Sigmoid colon (tissue), 7 donors: Measurements from ENCODE around the gene LASP1. TPM values are rescaled to one million over a fixed set of nuclear protein-coding genes. Genes with fewer than 3 reads are reported as not detected.

ENCODE experiments used
- DNase-seq: peaks from one replicate; pipeline ENCODE4 v3.0.0-alpha.2; 2019
- H3K27ac ChIP-seq, 4 donors: fragments of 200-600 bp; sonication (generic); one replicate each; pipeline ENCODE4 v1.5.1; 2016 to 2019; ENCODE audit warnings: mild to moderate bottlenecking in 1 of 4
- H3K27me3 ChIP-seq, 3 donors: fragments of 200-600 bp; sonication (generic); one replicate each; pipeline ENCODE4 v1.5.1; 2019; ENCODE audit warnings: mild to moderate bottlenecking in 1 of 3
- H3K36me3 ChIP-seq, 4 donors: fragments of 200-600 bp; sonication (generic); one replicate each; pipeline ENCODE4 v1.5.1; 2016 to 2019
- H3K4me1 ChIP-seq, 4 donors: fragments of 200-600 bp; sonication (generic); one replicate each; pipeline ENCODE4 v1.5.1; 2017 to 2019
- H3K4me3 ChIP-seq, 4 donors: fragments of 200-600 bp; sonication (generic); one replicate each; pipeline ENCODE4 v1.5.1; 2017 to 2019; ENCODE audit warnings: mild to moderate bottlenecking in 2 of 4, moderate library complexity in 1 of 4
- H3K9me3 ChIP-seq, 4 donors: fragments of 200-600 bp in 3 of 4; sonication (generic) in 3 of 4; one replicate each; pipeline versions ENCODE4 v1.5.1 to v1.6.1; 2013 to 2019
- EP300 ChIP-seq, 4 donors: sonication (generic); formaldehyde crosslinking; IDR thresholded peaks; one replicate each; pipeline ENCODE4 v1.6.1; 2017; ENCODE audit warnings: antibody characterized with exemption in 4 of 4
- POLR2A ChIP-seq, 2 donors: fragments of 450-650 bp; IDR thresholded peaks; one replicate each; pipeline ENCODE4 v1.6.1; 2016; ENCODE audit warnings: antibody characterized with exemption in 2 of 2, mild to moderate bottlenecking in 2 of 2, moderate library complexity in 2 of 2
- POLR2AphosphoS5 ChIP-seq, 4 donors: sonication (generic); formaldehyde crosslinking; IDR thresholded peaks; one replicate each; pipeline ENCODE4 v1.6.1; 2017; ENCODE audit warnings: antibody characterized with exemption in 4 of 4
- WGBS, 2 donors: extraction: QIAGEN DNeasy Blood & Tissue Kit; methylation state at CpG; one replicate each; pipeline ENCODE4 v1.1.7; 2013; 5-methylcytosine and 5-hydroxymethylcytosine counted together
- intact Hi-C: fragments of 100-400 bp; cut with DNase I; formaldehyde crosslinking; loops from one replicate; pipeline ENCODE4 v1.15.1; 2023
- polyA plus RNA-seq, 3 donors: library from polyadenylated mRNA; stranded (reverse); fragments of 200-250 nt; gene quantifications; one replicate each; pipeline ENCODE4 v1.2.3, GENCODE V29; 2013
- total RNA-seq, 4 donors: library from RNA; depleted of rRNA; stranded (reverse); fragments of >200 nt; gene quantifications; one replicate each; pipeline ENCODE4 v1.1.0, GENCODE V29; 2016
- TF ChIP-seq, protein P1 (sequence below), 4 experiments: fragments of 450-650 bp in 3 of 4; fragments of 200-600 bp in 1 of 4; IDR thresholded peaks; one replicate each; pipeline ENCODE4 v1.5.1; 2016 to 2019; ENCODE audit warnings: antibody characterized with exemption in 4 of 4, mild to moderate bottlenecking in 3 of 4, moderate library complexity in 2 of 4
- donor health status: healthy with polysubstance abuse.
- donor health status: Bipolar disorder and iron deficiency.
- donor health status: healthy.

The LASP1 gene
- total and polyA plus RNA-seq, 7 donors: 27.6 to 205 (median 64.8) TPM

DNA sequence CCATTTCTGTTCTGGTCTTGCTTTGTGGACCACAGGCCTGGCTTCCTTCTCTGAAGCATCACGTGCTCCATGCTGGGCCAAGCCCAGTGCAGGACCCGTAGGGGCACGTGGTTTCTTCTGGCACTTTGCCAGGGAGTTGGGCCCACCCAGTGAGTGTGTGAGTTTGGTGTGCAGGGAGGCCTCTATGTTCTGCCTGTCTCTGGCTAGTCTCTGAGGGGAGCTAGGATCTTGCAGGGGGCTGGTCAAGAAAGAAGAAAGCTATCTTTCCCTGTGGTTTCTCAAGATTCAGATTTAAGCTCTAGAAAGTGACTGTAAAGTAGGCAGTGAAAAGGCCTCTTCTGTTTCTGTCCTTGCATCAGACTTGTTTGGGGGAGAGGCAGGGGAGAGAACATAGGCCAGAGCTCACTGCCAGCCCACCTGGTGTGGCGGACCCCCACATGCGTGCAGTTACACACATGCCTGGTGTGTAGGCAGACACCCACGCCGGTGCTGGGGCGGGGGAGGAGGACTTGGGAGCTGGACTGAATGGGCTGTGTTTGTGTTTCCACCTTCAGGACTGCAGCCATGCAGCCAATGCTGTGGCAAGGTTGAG is 11.8 kb downstream of the LASP1 start:
- peak; percentile 92 for DNase-seq
- intact Hi-C loops: no loop called here
- H3K4me1 ChIP-seq: peaks cover 0 to 89% (median 79%) of the 10 kb centered on the region in 4 donors
- TF ChIP-seq POLR2AphosphoS5 (IDR thresholded peaks at IDR 0.05): peak; percentile 61 to 80 (median 70)
- no peak for TF ChIP-seq EP300 (IDR thresholded peaks at IDR 0.05)
- TF ChIP-seq, protein P1, sequence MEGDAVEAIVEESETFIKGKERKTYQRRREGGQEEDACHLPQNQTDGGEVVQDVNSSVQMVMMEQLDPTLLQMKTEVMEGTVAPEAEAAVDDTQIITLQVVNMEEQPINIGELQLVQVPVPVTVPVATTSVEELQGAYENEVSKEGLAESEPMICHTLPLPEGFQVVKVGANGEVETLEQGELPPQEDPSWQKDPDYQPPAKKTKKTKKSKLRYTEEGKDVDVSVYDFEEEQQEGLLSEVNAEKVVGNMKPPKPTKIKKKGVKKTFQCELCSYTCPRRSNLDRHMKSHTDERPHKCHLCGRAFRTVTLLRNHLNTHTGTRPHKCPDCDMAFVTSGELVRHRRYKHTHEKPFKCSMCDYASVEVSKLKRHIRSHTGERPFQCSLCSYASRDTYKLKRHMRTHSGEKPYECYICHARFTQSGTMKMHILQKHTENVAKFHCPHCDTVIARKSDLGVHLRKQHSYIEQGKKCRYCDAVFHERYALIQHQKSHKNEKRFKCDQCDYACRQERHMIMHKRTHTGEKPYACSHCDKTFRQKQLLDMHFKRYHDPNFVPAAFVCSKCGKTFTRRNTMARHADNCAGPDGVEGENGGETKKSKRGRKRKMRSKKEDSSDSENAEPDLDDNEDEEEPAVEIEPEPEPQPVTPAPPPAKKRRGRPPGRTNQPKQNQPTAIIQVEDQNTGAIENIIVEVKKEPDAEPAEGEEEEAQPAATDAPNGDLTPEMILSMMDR (IDR thresholded peaks at IDR 0.05): no peak
- TF ChIP-seq POLR2A (IDR thresholded peaks at IDR 0.05): no peak
- H3K27me3 ChIP-seq: no peaks in the 10 kb centered on the region
- H3K4me3 ChIP-seq: no peak overlapping the region
- no peaks in the 10 kb centered on the region for H3K9me3 ChIP-seq
- H3K27ac ChIP-seq: peak overlapping the region; percentile 59 to 74 (median 70)
- 36 to 47% methylated on average over 8 of the region's 8 CpGs for WGBS, 2 donors
- peaks cover 0 to 16% (median 8%) of the 10 kb centered on the region in 4 donors for H3K36me3 ChIP-seq

DNA sequence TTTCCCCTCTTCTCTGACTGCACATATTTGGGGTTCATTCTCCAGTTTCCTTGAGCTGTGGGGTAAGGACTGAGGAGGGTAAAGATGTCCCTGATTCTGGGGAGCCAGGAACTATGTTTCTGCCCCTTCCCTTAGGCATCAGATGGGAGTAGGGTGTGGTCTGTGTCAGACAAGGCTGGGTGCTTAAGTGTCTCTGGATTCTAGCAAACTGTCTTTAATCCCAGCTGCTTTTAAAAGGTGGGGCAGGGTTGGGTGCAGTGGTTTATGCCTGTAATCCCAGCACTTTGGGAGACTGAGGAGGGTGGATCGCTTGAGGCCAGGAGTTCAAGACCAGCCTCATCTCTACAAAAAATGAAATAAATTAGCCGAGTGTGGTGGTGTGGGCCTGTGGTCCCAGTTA is 13.0 kb downstream of the LASP1 start:
- H3K36me3 ChIP-seq: peaks cover 0 to 24% (median 13%) of the 10 kb centered on the region in 4 donors
- WGBS, 2 donors: 76 to 90% methylated on average over 2 of the region's 2 CpGs
- no peaks in the 10 kb centered on the region for H3K27me3 ChIP-seq
- no peaks in the 10 kb centered on the region for H3K9me3 ChIP-seq
- peak overlapping the region; percentile 50 to 74 (median 66) for H3K27ac ChIP-seq
- DNase-seq: no peak
- H3K4me3 ChIP-seq: no peak overlapping the region
- peaks cover 0 to 87% (median 75%) of the 10 kb centered on the region in 4 donors for H3K4me1 ChIP-seq
- intact Hi-C loops: no loop called here
- TF ChIP-seq POLR2AphosphoS5 (IDR thresholded peaks at IDR 0.05) (no peak), EP300 (IDR thresholded peaks at IDR 0.05) (no peak), POLR2A (IDR thresholded peaks at IDR 0.05) (no peak)
- TF ChIP-seq, protein P1 (IDR thresholded peaks at IDR 0.05): no peak

DNA sequence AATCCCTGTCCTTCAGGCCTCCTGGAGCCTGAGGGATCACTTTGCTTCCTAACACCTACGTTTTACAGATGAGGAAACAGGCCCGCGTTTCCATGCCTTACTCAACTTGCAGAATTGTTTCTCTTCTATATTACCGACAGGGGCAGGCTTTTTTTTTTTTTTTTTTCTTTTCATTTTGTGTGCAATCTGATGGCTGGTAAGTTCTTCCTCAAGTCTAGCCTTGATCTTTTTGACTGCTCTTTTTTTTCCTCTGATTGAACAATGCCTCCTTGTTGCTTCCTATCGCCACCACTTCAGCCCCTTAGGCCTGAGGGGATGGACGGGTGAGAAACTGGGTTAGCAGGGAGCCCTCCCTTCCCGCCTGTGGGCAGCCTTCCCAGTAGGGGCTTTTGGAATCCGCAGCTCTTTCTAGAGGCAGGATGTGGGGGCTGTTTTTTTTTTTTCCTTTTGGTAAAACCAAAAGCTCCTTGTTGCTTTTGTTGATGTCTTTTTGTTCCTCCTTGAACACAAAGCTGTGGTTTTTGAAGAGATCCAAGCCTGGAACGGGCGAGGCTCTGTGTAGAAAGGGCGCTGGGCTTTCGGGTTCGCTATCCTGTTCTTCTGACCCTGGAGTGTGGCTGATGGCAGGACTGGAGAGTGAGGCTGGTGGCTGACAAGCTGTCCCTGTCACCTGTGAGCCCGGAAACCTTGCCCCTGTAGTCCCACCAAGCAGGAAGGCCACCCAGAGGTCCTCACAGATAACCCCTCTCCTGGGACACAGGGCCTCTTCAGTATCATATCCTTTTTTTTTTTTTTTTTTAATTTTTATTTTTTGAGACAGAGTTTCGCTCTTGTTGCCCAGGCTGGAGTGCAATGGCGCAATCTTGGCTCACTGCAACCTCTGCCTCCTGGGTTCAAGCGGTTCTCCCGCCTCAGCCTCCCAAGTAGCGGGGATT is 14.0 kb downstream of the LASP1 start:
- no peaks in the 10 kb centered on the region for H3K27me3 ChIP-seq
- no peak for DNase-seq
- 58 to 73% methylated on average over 19 of the region's 19 CpGs for WGBS, 2 donors
- peaks cover 0 to 22% (median 9%) of the 10 kb centered on the region in 4 donors for H3K36me3 ChIP-seq
- H3K9me3 ChIP-seq: no peaks in the 10 kb centered on the region
- H3K4me1 ChIP-seq: peaks cover 0 to 90% (median 72%) of the 10 kb centered on the region in 4 donors
- no peak overlapping the region for H3K4me3 ChIP-seq
- H3K27ac ChIP-seq: peak overlapping the region; percentile 50 to 74 (median 66)
- intact Hi-C loops: no loop called here
- TF ChIP-seq EP300 (IDR thresholded peaks at IDR 0.05) (no peak), POLR2A (IDR thresholded peaks at IDR 0.05) (no peak), POLR2AphosphoS5 (IDR thresholded peaks at IDR 0.05) (no peak)
- TF ChIP-seq, protein P1 (IDR thresholded peaks at IDR 0.05): no peak

DNA sequence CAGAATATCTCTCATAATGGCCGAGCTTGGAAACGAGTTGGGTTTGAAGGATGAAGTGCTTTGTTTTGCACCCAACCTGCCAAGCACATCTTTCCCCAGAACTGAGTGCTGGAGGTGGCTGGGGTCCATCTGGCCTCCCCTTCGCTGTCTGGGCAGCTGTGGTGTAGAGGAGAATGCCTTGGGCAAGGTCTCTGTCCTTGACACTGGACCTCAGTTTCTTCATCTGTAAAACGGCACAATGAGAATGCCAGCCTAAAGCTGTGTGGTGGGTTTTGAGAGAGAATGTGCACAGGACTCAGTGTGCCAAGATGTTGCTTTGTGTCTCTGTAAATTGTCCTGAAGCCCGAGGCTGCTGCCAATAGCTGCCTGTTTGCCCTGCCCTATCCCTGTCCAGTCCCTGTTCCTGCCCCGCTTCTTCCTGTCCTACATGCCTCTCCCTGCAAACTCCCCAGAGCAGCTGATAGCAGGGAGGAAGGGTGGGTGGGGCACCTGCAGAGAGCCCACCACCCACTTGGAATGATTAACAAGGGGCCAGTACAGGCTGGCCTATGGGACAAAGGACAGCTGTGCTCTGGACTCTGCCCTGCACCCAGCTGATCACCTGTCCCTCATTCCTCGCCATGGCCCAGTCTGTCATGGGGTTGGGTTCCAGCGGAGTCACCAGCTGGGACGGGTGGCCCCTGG is 15.3 kb downstream of the LASP1 start:
- Histone ChIP-seq H3K4me3 (no peak overlapping the region), H3K27me3 (no peaks in the 10 kb centered on the region), H3K4me1 (peaks cover 0 to 79% (median 62%) of the 10 kb centered on the region in 4 donors), H3K27ac (peak overlapping the region; percentile 22 to 74 (median 32)), H3K36me3 (peaks cover 4 to 28% (median 13%) of the 10 kb centered on the region in 4 donors), H3K9me3 (no peaks in the 10 kb centered on the region)
- 44 to 78% methylated on average over 9 of the region's 9 CpGs for WGBS, 2 donors
- intact Hi-C loops: no loop called here
- no peak for TF ChIP-seq POLR2A (IDR thresholded peaks at IDR 0.05)
- TF ChIP-seq, protein P1 (IDR thresholded peaks at IDR 0.05): no peak
- TF ChIP-seq EP300 (IDR thresholded peaks at IDR 0.05): no peak
- no peak for TF ChIP-seq POLR2AphosphoS5 (IDR thresholded peaks at IDR 0.05)
- no peak for DNase-seq
